ENCODE data around the gene LGALSL.

DNA sequence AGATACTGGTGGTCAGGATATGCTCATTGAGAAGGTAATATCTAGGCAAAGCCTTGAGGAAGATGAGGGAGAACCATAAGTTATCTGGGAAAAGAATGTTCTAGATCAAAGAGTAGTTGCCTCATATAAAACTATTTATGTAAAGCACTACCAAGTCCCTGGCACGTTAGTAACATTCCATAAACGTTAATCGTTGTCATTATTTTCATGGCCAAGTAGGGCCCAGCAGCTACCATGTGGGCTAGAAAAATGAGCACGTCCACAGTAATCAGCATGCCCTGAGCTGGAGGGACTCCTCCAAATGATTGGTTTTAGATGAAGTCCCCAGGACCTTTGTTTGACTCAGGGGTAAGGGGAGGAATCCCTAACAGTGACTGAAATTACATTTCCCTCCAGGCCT lies 37.5 kb downstream of the LGALSL start:
- TF ChIP-seq, protein P1, sequence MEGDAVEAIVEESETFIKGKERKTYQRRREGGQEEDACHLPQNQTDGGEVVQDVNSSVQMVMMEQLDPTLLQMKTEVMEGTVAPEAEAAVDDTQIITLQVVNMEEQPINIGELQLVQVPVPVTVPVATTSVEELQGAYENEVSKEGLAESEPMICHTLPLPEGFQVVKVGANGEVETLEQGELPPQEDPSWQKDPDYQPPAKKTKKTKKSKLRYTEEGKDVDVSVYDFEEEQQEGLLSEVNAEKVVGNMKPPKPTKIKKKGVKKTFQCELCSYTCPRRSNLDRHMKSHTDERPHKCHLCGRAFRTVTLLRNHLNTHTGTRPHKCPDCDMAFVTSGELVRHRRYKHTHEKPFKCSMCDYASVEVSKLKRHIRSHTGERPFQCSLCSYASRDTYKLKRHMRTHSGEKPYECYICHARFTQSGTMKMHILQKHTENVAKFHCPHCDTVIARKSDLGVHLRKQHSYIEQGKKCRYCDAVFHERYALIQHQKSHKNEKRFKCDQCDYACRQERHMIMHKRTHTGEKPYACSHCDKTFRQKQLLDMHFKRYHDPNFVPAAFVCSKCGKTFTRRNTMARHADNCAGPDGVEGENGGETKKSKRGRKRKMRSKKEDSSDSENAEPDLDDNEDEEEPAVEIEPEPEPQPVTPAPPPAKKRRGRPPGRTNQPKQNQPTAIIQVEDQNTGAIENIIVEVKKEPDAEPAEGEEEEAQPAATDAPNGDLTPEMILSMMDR (IDR thresholded peaks at IDR 0.05; ENCODE audit: low read length): no peak
- no peak for TF ChIP-seq EZH2 (optimal IDR thresholded peaks at IDR 0.05; ENCODE audit: low read depth, low read length)
